8988T (cell line): ENCODE data around the gene TIMMDC1.
A peak's percentile ranks its signal among the peaks of the same experiment; 100 is the strongest.

Experiments used
- DNase-seq: peaks from one replicate; pipeline ENCODE4 v3.0.0; 2011

The TIMMDC1 gene

GRCh38 chr3:119498186-119499011 is at the start of gene TIMMDC1:
TSS of gene TIMMDC1 (plus strand) at chr3:119498547. CDS start at chr3:119498734, 187 bp downstream.
- peak; percentile 81 for DNase-seq

GRCh38 chr3:119453822-119454221 is 44.5 kb upstream of the TIMMDC1 start:
- no peak for DNase-seq

- DNase-seq, result no peak
Observed at GRCh38 chr3:119456469-119456868, 41.9 kb upstream of the TIMMDC1 start.

- DNase-seq, result no peak
Observed at GRCh38 chr3:119457246-119457645, 41.1 kb upstream of the TIMMDC1 start.

- peak; percentile 97 for DNase-seq
Observed at GRCh38 chr3:119463171-119464169, 34.9 kb upstream of the TIMMDC1 start, which contains the start of gene TMEM39A. TSS of gene TMEM39A (minus strand) at chr3:119463615. CDS start at chr3:119462074, 1,541 bp downstream.

- DNase-seq, result no peak
Observed at GRCh38 chr3:119468041-119468440, 30.3 kb upstream of the TIMMDC1 start.

- DNase-seq, result no peak
Observed at GRCh38 chr3:119469418-119470189, 28.7 kb upstream of the TIMMDC1 start.

- DNase-seq, result no peak
Observed at GRCh38 chr3:119470866-119471265, 27.5 kb upstream of the TIMMDC1 start.

- DNase-seq, result no peak
Observed at GRCh38 chr3:119481079-119481478, 17.3 kb upstream of the TIMMDC1 start.

- no peak for DNase-seq
Observed at GRCh38 chr3:119483101-119483500, 15.2 kb upstream of the TIMMDC1 start.

- no peak for DNase-seq
Observed at GRCh38 chr3:119485563-119485962, 12.8 kb upstream of the TIMMDC1 start.

- no peak for DNase-seq
Observed at GRCh38 chr3:119490153-119490552, 8.2 kb upstream of the TIMMDC1 start.

GRCh38 chr3:119492128-119492527 is 6.2 kb upstream of the TIMMDC1 start:
- no peak for DNase-seq

- no peak for DNase-seq
Observed at GRCh38 chr3:119492810-119493209, 5.5 kb upstream of the TIMMDC1 start.

- DNase-seq, result no peak
Observed at GRCh38 chr3:119494597-119494996, 3.8 kb upstream of the TIMMDC1 start.

GRCh38 chr3:119497820-119498185 is 544 bp upstream of the TIMMDC1 start:
- DNase-seq, result no peak

GRCh38 chr3:119500265-119500664 is 1.9 kb downstream of the TIMMDC1 start:
- no peak for DNase-seq

GRCh38 chr3:119500901-119501300 is 2.6 kb downstream of the TIMMDC1 start:
- no peak for DNase-seq

GRCh38 chr3:119506631-119507030 is 8.3 kb downstream of the TIMMDC1 start:
- DNase-seq, result no peak

GRCh38 chr3:119507404-119507803 is 9.1 kb downstream of the TIMMDC1 start:
- DNase-seq, result no peak

GRCh38 chr3:119508172-119508845 is 10.0 kb downstream of the TIMMDC1 start:
- no peak for DNase-seq

- no peak for DNase-seq
Observed at GRCh38 chr3:119510690-119511089, 12.3 kb downstream of the TIMMDC1 start.
